Heart right ventricle (tissue), 16 donors: Measurements from ENCODE around the gene RBM28. TPM values are rescaled to one million over a fixed set of nuclear protein-coding genes. Genes with fewer than 3 reads are reported as not detected.

ENCODE experiments used
- ATAC-seq, 8 donors: fragments of 200-7000 bp; cut with Tn5 transposase; one replicate each; pipeline ENCODE4 v1.9.1; 2020; ENCODE audit warnings: mild to moderate bottlenecking in 8 of 8, moderate library complexity in 8 of 8, moderate number of reproducible peaks in 1 of 8
- DNase-seq, 2 donors: peaks; one replicate each; pipeline ENCODE4 v3.0.0-alpha.2; 2020
- H3K27ac ChIP-seq, 10 donors: fragments of 200-600 bp; sonication (generic) in 2 of 10; one replicate each; pipeline versions ENCODE4 v1.5.0 to v1.8.0; 2020 to 2022; ENCODE audit warnings: mild to moderate bottlenecking in 3 of 10
- H3K27me3 ChIP-seq, 7 donors: fragments of 200-600 bp; one replicate each; pipeline ENCODE4 v1.8.0; 2021 to 2022; ENCODE audit warnings: mild to moderate bottlenecking in 2 of 7
- H3K36me3 ChIP-seq, 9 donors: fragments of 200-600 bp; sonication (generic) in 1 of 9; one replicate each; pipeline versions ENCODE4 v1.5.0 to v1.8.0; 2020 to 2022; ENCODE audit warnings: mild to moderate bottlenecking in 2 of 9
- H3K4me1 ChIP-seq, 9 donors: fragments of 200-600 bp; sonication (generic) in 1 of 9; one replicate each; pipeline versions ENCODE4 v1.5.0 to v1.8.0; 2020 to 2022; ENCODE audit warnings: mild to moderate bottlenecking in 4 of 9
- H3K4me3 ChIP-seq, 10 donors: fragments of 200-600 bp; sonication (generic) in 2 of 10; one replicate each; pipeline versions ENCODE4 v1.5.0 to v1.8.0; 2020 to 2022; ENCODE audit warnings: mild to moderate bottlenecking in 7 of 10, moderate library complexity in 2 of 10
- H3K9me3 ChIP-seq, 11 donors: fragments of 200-600 bp in 10 of 11; sonication (generic) in 2 of 11; one replicate each; pipeline versions ENCODE4 v1.5.0 to v1.8.0; 2013 to 2022; ENCODE audit warnings: mild to moderate bottlenecking in 2 of 11, control low read depth in 1 of 11, moderate library complexity in 1 of 11
- WGBS, 2 donors: extraction: QIAGEN DNeasy Blood & Tissue Kit; methylation state at CpG; one replicate each; pipeline ENCODE4 v1.1.7; 2013; ENCODE audit warnings: inconsistent platforms in 1 of 2; 5-methylcytosine and 5-hydroxymethylcytosine counted together
- intact Hi-C, 10 donors: fragments of 100-400 bp; cut with DNase I; formaldehyde crosslinking; loops; one replicate each; pipeline versions ENCODE4 v1.11.1 to v1.14.2; 2022
- polyA plus RNA-seq, 2 donors: library from polyadenylated mRNA; stranded (reverse); fragments of 200-250 nt; gene quantifications; one replicate each; pipeline ENCODE4 v1.2.3, GENCODE V29; 2013
- total RNA-seq, 10 donors: library from RNA; stranded (reverse); fragmentation: NEBNext Ultra II Directional in 3 of 10; extraction: Animal tissue kit (Norgen Biotek cat#: 25700) in 3 of 10; gene quantifications; one replicate each; pipeline versions ENCODE4 v1.2.1 to v1.2.4, GENCODE V29; 2021 to 2023
- TF ChIP-seq, protein P1 (sequence below), 9 donors: fragments of 200-600 bp; sonication (generic) in 2 of 9; IDR thresholded peaks; one replicate each; pipeline versions ENCODE4 v1.5.0 to v1.8.0; 2021 to 2022; ENCODE audit warnings: antibody characterized with exemption in 9 of 9, mild to moderate bottlenecking in 5 of 9, moderate library complexity in 1 of 9
- donor health status: Arrhythmogenic right ventricular cardiomyopathy.
- donor health status: ischemic (EF 13 %, LVEDD 7.1; RV severe dilation, severe dysfunction).
- donor health status: healthy with polysubstance abuse.
- donor health status: DM: no; HTN: yes; CAD: no.
- donor health status: DM: no; HTN: no; CAD: no.
- donor health status: ischemic (EF 25% LVEDD 6.9; RV normal size, moderate dysfunction).
- donor health status: ischemic (EF 25% LVEDD 5.7; RV mildly dilated, moderate dysfunction).
- donor health status: healthy.
- donor health status: DM: yes; HTN: yes; CAD: no.
- donor health status: Ischemic cardiomyopathy.
- donor health status: ischemic (EF 35%, LVEDD 5.7; RV mildly dilated, moderate dysfunction).
- donor health status: nonischemic (EF 11% LVEDD 7.7; RV severe dilation, severe dysfunction).
- donor health status: DM: yes; HTN: yes; CAD: no.
- donor health status: PGD.
- donor health status: ischemic (EF 29% LVEDD 5.4; RV normal size, mild dysfunction).
- donor health status: nonischemic (EF 23%, LVEDD 6.1; RV moderate dilation, normal function).

RBM28 gene
- total and polyA plus RNA-seq, 12 donors: 16.6 to 96.9 (median 28.3) TPM

DNA sequence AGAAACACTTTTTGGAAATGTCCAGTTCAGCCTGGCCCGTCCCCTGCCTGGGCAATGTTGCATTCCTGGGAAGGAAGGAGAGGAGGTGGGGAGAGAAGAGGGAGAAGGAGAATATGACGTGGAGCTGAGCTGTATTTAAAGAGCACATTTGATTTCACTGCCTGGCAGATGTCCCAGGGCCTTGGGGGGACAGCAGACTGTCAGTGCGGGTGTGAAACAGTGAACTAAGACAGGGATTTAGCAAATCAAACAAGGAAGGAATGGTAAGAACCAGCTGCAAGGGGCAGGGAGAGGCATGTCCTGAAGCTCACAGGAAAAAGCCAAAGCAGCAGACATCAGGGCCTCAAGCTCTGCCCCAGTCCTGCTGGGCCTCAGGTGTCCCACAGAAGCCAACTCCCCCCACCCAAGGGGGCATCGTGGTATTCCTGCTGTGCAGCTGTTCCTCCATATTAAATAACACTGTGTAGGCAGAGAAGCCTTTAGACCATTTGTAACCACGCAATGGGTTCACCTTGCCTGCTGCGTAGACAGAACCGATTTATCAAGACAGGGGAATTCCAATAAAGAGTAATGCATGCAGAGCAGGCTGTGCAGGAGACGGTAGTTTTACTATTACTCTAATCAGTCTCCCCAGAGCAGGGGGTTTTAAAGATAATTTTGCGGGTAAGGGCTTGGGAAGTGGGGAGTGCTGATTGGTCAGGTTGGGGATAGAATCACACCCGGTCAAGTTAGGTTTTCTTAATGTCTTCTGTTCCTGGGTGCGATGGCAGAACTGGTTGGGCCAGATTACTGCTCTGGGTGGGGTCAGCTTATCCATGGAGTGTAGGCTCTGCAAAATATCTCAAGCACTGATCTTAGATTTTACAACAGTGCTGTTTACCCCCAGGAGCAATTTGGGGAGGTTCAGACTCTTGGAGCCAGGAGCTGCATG, 84.3 kb downstream of the RBM28 start:
- H3K27ac ChIP-seq: no peak overlapping the region
- intact Hi-C loops: no loop called here
- no peaks in the 10 kb centered on the region for H3K9me3 ChIP-seq
- no peak for DNase-seq
- H3K4me3 ChIP-seq: no peak overlapping the region
- TF ChIP-seq, protein P1, sequence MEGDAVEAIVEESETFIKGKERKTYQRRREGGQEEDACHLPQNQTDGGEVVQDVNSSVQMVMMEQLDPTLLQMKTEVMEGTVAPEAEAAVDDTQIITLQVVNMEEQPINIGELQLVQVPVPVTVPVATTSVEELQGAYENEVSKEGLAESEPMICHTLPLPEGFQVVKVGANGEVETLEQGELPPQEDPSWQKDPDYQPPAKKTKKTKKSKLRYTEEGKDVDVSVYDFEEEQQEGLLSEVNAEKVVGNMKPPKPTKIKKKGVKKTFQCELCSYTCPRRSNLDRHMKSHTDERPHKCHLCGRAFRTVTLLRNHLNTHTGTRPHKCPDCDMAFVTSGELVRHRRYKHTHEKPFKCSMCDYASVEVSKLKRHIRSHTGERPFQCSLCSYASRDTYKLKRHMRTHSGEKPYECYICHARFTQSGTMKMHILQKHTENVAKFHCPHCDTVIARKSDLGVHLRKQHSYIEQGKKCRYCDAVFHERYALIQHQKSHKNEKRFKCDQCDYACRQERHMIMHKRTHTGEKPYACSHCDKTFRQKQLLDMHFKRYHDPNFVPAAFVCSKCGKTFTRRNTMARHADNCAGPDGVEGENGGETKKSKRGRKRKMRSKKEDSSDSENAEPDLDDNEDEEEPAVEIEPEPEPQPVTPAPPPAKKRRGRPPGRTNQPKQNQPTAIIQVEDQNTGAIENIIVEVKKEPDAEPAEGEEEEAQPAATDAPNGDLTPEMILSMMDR (IDR thresholded peaks at IDR 0.05): no peak
- H3K27me3 ChIP-seq: peaks cover 0 to 13% (median 4%) of the 10 kb centered on the region in 7 donors
- 71 to 74% methylated on average over 11 of the region's 11 CpGs for WGBS, 2 donors
- H3K4me1 ChIP-seq: no peaks in the 10 kb centered on the region
- ATAC-seq: no peak
- no peaks in the 10 kb centered on the region for H3K36me3 ChIP-seq

DNA sequence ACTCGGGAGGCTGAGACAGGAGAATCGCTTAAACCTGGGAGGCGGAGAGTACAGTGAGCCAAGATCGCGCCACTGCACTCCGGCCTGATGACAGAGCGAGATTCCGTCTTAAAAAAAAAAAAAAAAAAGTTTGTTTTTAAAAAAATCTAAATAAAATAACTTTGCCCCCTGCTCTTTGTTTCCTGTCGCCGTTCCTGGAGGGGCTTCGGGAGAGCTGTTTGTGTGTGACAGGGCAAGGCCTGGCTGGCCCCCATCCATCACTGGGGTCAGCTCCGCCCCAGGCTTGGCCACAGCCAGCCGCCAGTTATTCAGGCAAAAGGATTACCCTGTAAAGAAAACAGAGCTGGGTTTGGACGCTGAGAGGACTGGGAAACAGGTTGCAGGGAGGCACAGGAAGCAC, 86.2 kb downstream of the RBM28 start:
- ATAC-seq (no peak), DNase-seq (no peak)
- H3K27me3 ChIP-seq: peaks cover 0 to 16% (median 4%) of the 10 kb centered on the region in 7 donors
- H3K36me3 ChIP-seq: no peaks in the 10 kb centered on the region
- intact Hi-C loops: no loop called here
- H3K9me3 ChIP-seq: no peaks in the 10 kb centered on the region
- no peak overlapping the region for H3K27ac ChIP-seq
- no peaks in the 10 kb centered on the region for H3K4me1 ChIP-seq
- no peak overlapping the region for H3K4me3 ChIP-seq
- TF ChIP-seq, protein P1 (IDR thresholded peaks at IDR 0.05): no peak
- 82 to 84% methylated on average over 14 of the region's 14 CpGs for WGBS, 2 donors

DNA sequence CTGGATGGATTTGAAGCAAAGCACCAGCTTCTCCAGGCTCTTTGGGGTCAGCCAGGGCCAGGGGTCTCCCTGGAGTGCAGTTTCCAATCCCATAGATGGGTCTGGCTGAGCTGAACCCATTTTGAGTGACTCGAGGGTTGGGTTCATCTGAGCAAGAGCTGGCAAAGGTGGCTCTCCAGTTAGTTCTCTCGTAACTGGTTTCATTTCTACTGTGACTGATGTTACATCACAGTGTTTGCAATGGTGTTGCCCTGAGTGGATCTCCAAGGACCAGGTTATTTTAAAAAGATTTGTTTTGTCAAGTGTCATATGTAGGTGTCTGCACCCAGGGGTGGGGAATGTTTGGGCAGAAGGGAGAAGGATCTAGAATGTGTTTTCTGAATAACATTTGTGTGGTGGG, 88.4 kb downstream of the RBM28 start:
- Histone ChIP-seq H3K27ac (no peak overlapping the region), H3K36me3 (no peaks in the 10 kb centered on the region), H3K9me3 (no peaks in the 10 kb centered on the region), H3K4me1 (no peaks in the 10 kb centered on the region), H3K4me3 (no peak overlapping the region), H3K27me3 (peaks cover 0 to 10% (median 4%) of the 10 kb centered on the region in 7 donors)
- 69 to 80% methylated on average over 2 of the region's 2 CpGs for WGBS, 2 donors
- intact Hi-C loops: no loop called here
- ATAC-seq (no peak), DNase-seq (no peak)
- TF ChIP-seq, protein P1 (IDR thresholded peaks at IDR 0.05): no peak

DNA sequence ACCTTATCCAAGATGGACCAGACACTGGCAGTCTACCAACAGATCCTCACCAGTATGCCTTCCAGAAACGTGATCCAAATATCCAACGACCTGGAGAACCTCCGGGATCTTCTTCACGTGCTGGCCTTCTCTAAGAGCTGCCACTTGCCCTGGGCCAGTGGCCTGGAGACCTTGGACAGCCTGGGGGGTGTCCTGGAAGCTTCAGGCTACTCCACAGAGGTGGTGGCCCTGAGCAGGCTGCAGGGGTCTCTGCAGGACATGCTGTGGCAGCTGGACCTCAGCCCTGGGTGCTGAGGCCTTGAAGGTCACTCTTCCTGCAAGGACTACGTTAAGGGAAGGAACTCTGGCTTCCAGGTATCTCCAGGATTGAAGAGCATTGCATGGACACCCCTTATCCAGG, 89.2 kb downstream of the RBM28 start:
- Histone ChIP-seq H3K4me3 (no peak overlapping the region), H3K27ac (no peak overlapping the region), H3K27me3 (peaks cover 0 to 10% (median 6%) of the 10 kb centered on the region in 7 donors), H3K9me3 (no peaks in the 10 kb centered on the region), H3K36me3 (no peaks in the 10 kb centered on the region), H3K4me1 (no peaks in the 10 kb centered on the region)
- ATAC-seq (no peak), DNase-seq (no peak)
- TF ChIP-seq, protein P1 (IDR thresholded peaks at IDR 0.05): no peak
- intact Hi-C loops: no loop called here
- 80 to 84% methylated on average over 5 of the region's 5 CpGs for WGBS, 2 donors
